A172 (cell line): ENCODE measurements around the gene SLC38A5. TPM values are rescaled to one million over a fixed set of nuclear protein-coding genes. Genes with fewer than 3 reads are reported as not detected.

Experiments used
- total RNA-seq: library from RNA; depleted of rRNA; stranded (reverse); fragments of >200 nt; shearing (Covaris generic); gene quantifications from 2 replicates; pipeline ENCODE4 v1.2.3, GENCODE V29; 2014; rRNA removed

The SLC38A5 gene
- total RNA-seq, 1 experiment from 2014 or later: 0.34 TPM

Other genes with a start within 250 kb of the SLC38A5 start
- not detected in 2 replicates for gene SSX1, start 214.9 kb downstream of the SLC38A5 start, total RNA-seq
- gene SSX3, start 113.6 kb downstream of the SLC38A5 start, total RNA-seq: not detected in 2 replicates
- not detected in 2 replicates for gene SSX4, start 86.7 kb downstream of the SLC38A5 start, total RNA-seq
- not detected in 2 replicates for gene SSX4B, start 58.3 kb downstream of the SLC38A5 start, total RNA-seq
- 110 and 113 TPM in 2 replicates for gene FTSJ1, start 5.9 kb upstream of the SLC38A5 start, total RNA-seq
- gene PORCN, start 38.7 kb upstream of the SLC38A5 start, total RNA-seq: 13.2 and 15.2 TPM in 2 replicates
- gene EBP, start 51.5 kb upstream of the SLC38A5 start, total RNA-seq: 92.6 and 143 TPM in 2 replicates
- 8.6 and 12.7 TPM in 2 replicates for gene TBC1D25, start 69.5 kb upstream of the SLC38A5 start, total RNA-seq
- gene RBM3, start 104.2 kb upstream of the SLC38A5 start, total RNA-seq: 126 and 142 TPM in 2 replicates
- gene WDR13, start 127.2 kb upstream of the SLC38A5 start, total RNA-seq: 71.5 and 81.8 TPM in 2 replicates
- 0.62 and 3.6 TPM in 2 replicates for gene WAS, start 213.5 kb upstream of the SLC38A5 start, total RNA-seq
- 18.4 and 18.9 TPM in 2 replicates for gene SUV39H1, start 226.5 kb upstream of the SLC38A5 start, total RNA-seq